Measurements from ENCODE around the gene PIP5K1C. TPM values are rescaled to one million over a fixed set of nuclear protein-coding genes. Genes with fewer than 3 reads are reported as not detected.
"Not testable (repeated sequence)": the region's sequence is repeated elsewhere in the genome, so short reads cannot be mapped to it uniquely, and the experiment has no call there.

Gene PIP5K1C
- total RNA-seq, 1 donor from 2014 or later = 43.6 TPM

GRCh38 chr19:3649888-3650287, 50.4 kb downstream of the PIP5K1C start:
- H3K27me3 ChIP-seq (ENCODE audit: low read depth) = no peaks in the 10 kb centered on the region
- intact Hi-C loops (cut with DNase I) = no loop called here
- no peaks in the 10 kb centered on the region for H3K4me1 ChIP-seq
- H3K9me3 ChIP-seq = no peaks in the 10 kb centered on the region
- H3K4me3 ChIP-seq = no peak overlapping the region
- ATAC-seq (no peak), DNase-seq (no peak)
- H3K27ac ChIP-seq = no peak overlapping the region
- no peak for TF ChIP-seq CTCF (IDR thresholded peaks at IDR 0.05)
- H3K36me3 ChIP-seq = peaks cover 83% of the 10 kb centered on the region

GRCh38 chr19:3648037-3648905, 52.0 kb downstream of the PIP5K1C start:
- H3K27me3 ChIP-seq (ENCODE audit: low read depth) = no peaks in the 10 kb centered on the region
- H3K27ac ChIP-seq = no peak overlapping the region
- no peak for ATAC-seq
- no peak overlapping the region for H3K4me3 ChIP-seq
- H3K36me3 ChIP-seq = peaks cover 83% of the 10 kb centered on the region
- no peaks in the 10 kb centered on the region for H3K9me3 ChIP-seq
- no peak for DNase-seq
- no peak for TF ChIP-seq CTCF (IDR thresholded peaks at IDR 0.05)
- H3K4me1 ChIP-seq = no peaks in the 10 kb centered on the region
- intact Hi-C loops (cut with DNase I) = no loop called here

GRCh38 chr19:3647102-3647501, 53.2 kb downstream of the PIP5K1C start:
- H3K27ac ChIP-seq; DNase-seq; H3K4me1 ChIP-seq; H3K9me3 ChIP-seq; H3K27me3 ChIP-seq (ENCODE audit: low read depth); H3K4me3 ChIP-seq; ATAC-seq; intact Hi-C loops (cut with DNase I): not testable (repeated sequence)
- peaks cover 83% of the 10 kb centered on the region for H3K36me3 ChIP-seq

GRCh38 chr19:3646336-3647092, 53.8 kb downstream of the PIP5K1C start:
- TF ChIP-seq CTCF (IDR thresholded peaks at IDR 0.05) = no peak
- ATAC-seq (no peak), DNase-seq (no peak)
- no peak overlapping the region for H3K27ac ChIP-seq
- peaks cover 83% of the 10 kb centered on the region for H3K36me3 ChIP-seq
- no peaks in the 10 kb centered on the region for H3K4me1 ChIP-seq
- no peaks in the 10 kb centered on the region for H3K27me3 ChIP-seq (ENCODE audit: low read depth)
- H3K9me3 ChIP-seq = no peaks in the 10 kb centered on the region
- intact Hi-C loops (cut with DNase I) = no loop called here
- no peak overlapping the region for H3K4me3 ChIP-seq

- no peaks in the 10 kb centered on the region for H3K4me1 ChIP-seq
- H3K27ac ChIP-seq = no peak overlapping the region
- ATAC-seq (no peak), DNase-seq (no peak)
- H3K4me3 ChIP-seq = no peak overlapping the region
- no peaks in the 10 kb centered on the region for H3K9me3 ChIP-seq
- TF ChIP-seq CTCF (IDR thresholded peaks at IDR 0.05) = no peak
- peaks cover 83% of the 10 kb centered on the region for H3K36me3 ChIP-seq
- intact Hi-C loops (cut with DNase I) = no loop called here
- no peaks in the 10 kb centered on the region for H3K27me3 ChIP-seq (ENCODE audit: low read depth)
Observed at GRCh38 chr19:3645726-3646125, 54.5 kb downstream of the PIP5K1C start.

GRCh38 chr19:3645067-3645396, 55.2 kb downstream of the PIP5K1C start:
- Histone ChIP-seq H3K4me1 (no peaks in the 10 kb centered on the region), H3K4me3 (no peak overlapping the region), H3K9me3 (no peaks in the 10 kb centered on the region), H3K36me3 (peaks cover 83% of the 10 kb centered on the region), H3K27ac (no peak overlapping the region), H3K27me3 (ENCODE audit: low read depth) (no peaks in the 10 kb centered on the region)
- intact Hi-C loops (cut with DNase I) = no loop called here
- no peak for DNase-seq
- no peak for ATAC-seq
- TF ChIP-seq CTCF (IDR thresholded peaks at IDR 0.05) = no peak
